ENCODE results near the gene PKP4.

GRCh38 chr2:158463496-158464095, 6.8 kb downstream of the PKP4 start:
- no peak for TF ChIP-seq CTCF (conservative IDR thresholded peaks at IDR 0.05; ENCODE audit: low read length)
- no peak for TF ChIP-seq EZH2phosphoT487 (IDR thresholded peaks at IDR 0.05; ENCODE audit: borderline replicate concordance, low read depth, low read length)

Measured in OCI-LY7 (cell line).